HepG2 (cell line): ENCODE results near the gene ZNF322. TPM values are rescaled to one million over a fixed set of nuclear protein-coding genes. Genes with fewer than 3 reads are reported as not detected.

Source experiments
- ELF3 ChIP-seq: IDR thresholded peaks from 2 replicates; pipeline ENCODE4 v1.6.1; 2016; ENCODE audit warnings: missing genetic modification reagents, missing compliant biosample characterization
- HMGXB4 ChIP-seq, 2 experiments: sonication (generic) in 1 of 2; formaldehyde crosslinking in 1 of 2; IDR thresholded peaks; 2 replicates each; pipeline versions ENCODE4 v1.4.0 to v1.6.1; 2018 to 2020; ENCODE audit warnings: missing genetic modification reagents in 2 of 2, borderline replicate concordance in 1 of 2, low read depth in 1 of 2, mild to moderate bottlenecking in 1 of 2, missing biosample characterization in 1 of 2
- KLF11 ChIP-seq: IDR thresholded peaks from 2 replicates; pipeline ENCODE4 v1.6.1; 2016; ENCODE audit warnings: missing compliant biosample characterization
- PHF21A ChIP-seq: sonication (generic); formaldehyde crosslinking; IDR thresholded peaks from 2 replicates; pipeline ENCODE4 v1.5.0; 2020; ENCODE audit warnings: mild to moderate bottlenecking, missing genetic modification reagents
- RXRA ChIP-seq: sonication (generic); formaldehyde crosslinking; IDR thresholded peaks from 2 replicates; pipeline ENCODE4 v1.5.1; 2020; ENCODE audit warnings: missing genetic modification reagents
- SMC3 ChIP-seq: IDR thresholded peaks from 2 replicates; pipeline ENCODE4 v1.6.1; 2011; ENCODE audit warnings: low read length, improper control_type of control experiment
- STAG1 ChIP-seq: sonication (generic); formaldehyde crosslinking; IDR thresholded peaks from 2 replicates; pipeline ENCODE4 v1.4.0; 2020; ENCODE audit warnings: missing genetic modification reagents
- TRIM24 ChIP-seq: sonication (generic); formaldehyde crosslinking; IDR thresholded peaks from 2 replicates; pipeline ENCODE4 v1.8.0; 2022; ENCODE audit warnings: mild to moderate bottlenecking, missing genetic modification reagents
- ZBTB25 ChIP-seq: IDR thresholded peaks from 2 replicates; pipeline ENCODE4 v1.6.1; 2018; ENCODE audit warnings: missing genetic modification reagents
- ZKSCAN8 ChIP-seq: IDR thresholded peaks from 2 replicates; pipeline ENCODE4 v1.6.1; 2016; ENCODE audit warnings: borderline replicate concordance, missing genetic modification reagents, missing compliant biosample characterization
- ZNF142 ChIP-seq: sonication (generic); formaldehyde crosslinking; IDR thresholded peaks from 2 replicates; pipeline ENCODE4 v1.4.0; 2020; ENCODE audit warnings: missing genetic modification reagents
- ZNF331 ChIP-seq: sonication (generic); formaldehyde crosslinking; IDR thresholded peaks from 2 replicates; pipeline ENCODE4 v1.4.0; 2020; ENCODE audit warnings: missing genetic modification reagents
- ZNF605 ChIP-seq: sonication (generic); formaldehyde crosslinking; IDR thresholded peaks from 2 replicates; pipeline ENCODE4 v1.8.0; 2022; ENCODE audit warnings: mild to moderate bottlenecking, missing genetic modification reagents
- ZNF615 ChIP-seq: sonication (generic); formaldehyde crosslinking; IDR thresholded peaks from 2 replicates; pipeline ENCODE4 v1.5.0; 2020; ENCODE audit warnings: mild to moderate bottlenecking, missing genetic modification reagents, borderline replicate concordance
- ZNF670 ChIP-seq: sonication (generic); formaldehyde crosslinking; IDR thresholded peaks from 2 replicates; pipeline ENCODE4 v1.8.0; 2022; ENCODE audit warnings: mild to moderate bottlenecking, missing genetic modification reagents, borderline replicate concordance
- polyA plus RNA-seq, 8 experiments: library from polyadenylated mRNA; depleted of rRNA in 3 of 8; stranded (reverse) in 7 of 8; unstranded in 1 of 8; fragments of >200 nt; fragmentation: Illumina TruSeq in 4 of 8; extraction: Trizol in 4 of 8; gene quantifications; 2 replicates each; pipeline versions ENCODE4 v1.2.1 to v1.2.3, GENCODE V29; 2011 to 2016; ENCODE audit warnings: low read depth in 4 of 8, missing spikeins in 1 of 8, mixed read lengths in 1 of 8; ENCODE audit not compliant: insufficient read depth in 1 of 8
- total RNA-seq, 5 experiments: library from RNA; depleted of rRNA; stranded (reverse); fragments of >200 nt; fragmentation: Illumina TruSeq; extraction: Trizol; gene quantifications; 2 replicates each; pipeline ENCODE4 v1.2.3, GENCODE V29; 2016; ENCODE audit warnings: low read depth in 1 of 5
- TF ChIP-seq, protein P1 (sequence below): IDR thresholded peaks from 2 replicates; pipeline ENCODE4 v1.6.1; 2018; ENCODE audit warnings: missing genetic modification reagents, mild to moderate bottlenecking, missing compliant biosample characterization
- TF ChIP-seq, protein P2 (sequence below): IDR thresholded peaks from 2 replicates; pipeline ENCODE4 v1.6.1; 2016; ENCODE audit warnings: low read depth

The ZNF322 gene
- total and polyA plus RNA-seq, 2 of the 13 experiments (the other 11 are each of a cell fraction or from before 2014, with no cell fraction given) = 8.3 to 22.8 TPM

GRCh38 chr6:26607434-26608230 lies 51.9 kb downstream of the ZNF322 start (continued):
- TF ChIP-seq ELF3 (CRISPR knock-in tag) = 0 out of 2 replicates have a peak, but pooled peaks have one; percentile 27
- TF ChIP-seq ZNF615 (CRISPR knock-in tag) = no peak
- TF ChIP-seq STAG1 = peak; percentile 97
- TF ChIP-seq RXRA (CRISPR knock-in tag) = no peak
- TF ChIP-seq, protein P1, sequence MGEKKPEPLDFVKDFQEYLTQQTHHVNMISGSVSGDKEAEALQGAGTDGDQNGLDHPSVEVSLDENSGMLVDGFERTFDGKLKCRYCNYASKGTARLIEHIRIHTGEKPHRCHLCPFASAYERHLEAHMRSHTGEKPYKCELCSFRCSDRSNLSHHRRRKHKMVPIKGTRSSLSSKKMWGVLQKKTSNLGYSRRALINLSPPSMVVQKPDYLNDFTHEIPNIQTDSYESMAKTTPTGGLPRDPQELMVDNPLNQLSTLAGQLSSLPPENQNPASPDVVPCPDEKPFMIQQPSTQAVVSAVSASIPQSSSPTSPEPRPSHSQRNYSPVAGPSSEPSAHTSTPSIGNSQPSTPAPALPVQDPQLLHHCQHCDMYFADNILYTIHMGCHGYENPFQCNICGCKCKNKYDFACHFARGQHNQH = peak; percentile 44; the same call in 1 of the 2 replicates
- TF ChIP-seq PHF21A (CRISPR knock-in tag) = peak; percentile 43; the same call in 1 of the 2 replicates
- TF ChIP-seq ZNF670 = no peak
- peak; percentile 40; the same call in 1 of the 2 replicates for TF ChIP-seq ZNF605 (CRISPR knock-in tag)
- peak; percentile 84 for TF ChIP-seq SMC3
- TF ChIP-seq ZKSCAN8 = 0 out of 2 replicates have a peak, but pooled peaks have one; percentile 22
- no peak for TF ChIP-seq KLF11
- peak; percentile 63 to 80 for TF ChIP-seq HMGXB4 (CRISPR knock-in tag; IDR thresholded peaks at IDR 0.05; ENCODE audit: borderline replicate concordance in 1 of 2, low read depth in 1 of 2)
- TF ChIP-seq, protein P2, sequence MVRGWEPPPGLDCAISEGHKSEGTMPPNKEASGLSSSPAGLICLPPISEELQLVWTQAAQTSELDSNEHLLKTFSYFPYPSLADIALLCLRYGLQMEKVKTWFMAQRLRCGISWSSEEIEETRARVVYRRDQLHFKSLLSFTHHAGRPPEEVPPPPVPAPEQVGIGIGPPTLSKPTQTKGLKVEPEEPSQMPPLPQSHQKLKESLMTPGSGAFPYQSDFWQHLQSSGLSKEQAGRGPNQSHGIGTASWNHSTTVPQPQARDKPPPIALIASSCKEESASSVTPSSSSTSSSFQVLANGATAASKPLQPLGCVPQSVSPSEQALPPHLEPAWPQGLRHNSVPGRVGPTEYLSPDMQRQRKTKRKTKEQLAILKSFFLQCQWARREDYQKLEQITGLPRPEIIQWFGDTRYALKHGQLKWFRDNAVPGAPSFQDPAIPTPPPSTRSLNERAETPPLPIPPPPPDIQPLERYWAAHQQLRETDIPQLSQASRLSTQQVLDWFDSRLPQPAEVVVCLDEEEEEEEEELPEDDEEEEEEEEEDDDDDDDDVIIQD = no peak
- TF ChIP-seq ZNF331 (CRISPR knock-in tag) = peak; percentile 78
- TF ChIP-seq TRIM24 (CRISPR knock-in tag) = no peak
- TF ChIP-seq ZBTB25 (CRISPR knock-in tag) = 0 out of 2 replicates have a peak, but pooled peaks have one; percentile 51
- TF ChIP-seq ZNF142 (CRISPR knock-in tag) = 0 out of 2 replicates have a peak, but pooled peaks have one; percentile 28
